Heart right ventricle (tissue), 16 donors: ENCODE measurements around the gene CDH15. TPM values are rescaled to one million over a fixed set of nuclear protein-coding genes. Genes with fewer than 3 reads are reported as not detected.

Experiments used
- ATAC-seq, 8 donors: fragments of 200-7000 bp; cut with Tn5 transposase; one replicate each; pipeline ENCODE4 v1.9.1; 2020; ENCODE audit warnings: mild to moderate bottlenecking in 8 of 8, moderate library complexity in 8 of 8, moderate number of reproducible peaks in 1 of 8
- DNase-seq, 2 donors: peaks; one replicate each; pipeline ENCODE4 v3.0.0-alpha.2; 2020
- H3K27ac ChIP-seq, 10 donors: fragments of 200-600 bp; sonication (generic) in 2 of 10; one replicate each; pipeline versions ENCODE4 v1.5.0 to v1.8.0; 2020 to 2022; ENCODE audit warnings: mild to moderate bottlenecking in 3 of 10
- H3K27me3 ChIP-seq, 7 donors: fragments of 200-600 bp; one replicate each; pipeline ENCODE4 v1.8.0; 2021 to 2022; ENCODE audit warnings: mild to moderate bottlenecking in 2 of 7
- H3K36me3 ChIP-seq, 9 donors: fragments of 200-600 bp; sonication (generic) in 1 of 9; one replicate each; pipeline versions ENCODE4 v1.5.0 to v1.8.0; 2020 to 2022; ENCODE audit warnings: mild to moderate bottlenecking in 2 of 9
- H3K4me1 ChIP-seq, 9 donors: fragments of 200-600 bp; sonication (generic) in 1 of 9; one replicate each; pipeline versions ENCODE4 v1.5.0 to v1.8.0; 2020 to 2022; ENCODE audit warnings: mild to moderate bottlenecking in 4 of 9
- H3K4me3 ChIP-seq, 10 donors: fragments of 200-600 bp; sonication (generic) in 2 of 10; one replicate each; pipeline versions ENCODE4 v1.5.0 to v1.8.0; 2020 to 2022; ENCODE audit warnings: mild to moderate bottlenecking in 7 of 10, moderate library complexity in 2 of 10
- H3K9me3 ChIP-seq, 11 donors: fragments of 200-600 bp in 10 of 11; sonication (generic) in 2 of 11; one replicate each; pipeline versions ENCODE4 v1.5.0 to v1.8.0; 2013 to 2022; ENCODE audit warnings: mild to moderate bottlenecking in 2 of 11, control low read depth in 1 of 11, moderate library complexity in 1 of 11
- WGBS, 2 donors: extraction: QIAGEN DNeasy Blood & Tissue Kit; methylation state at CpG; one replicate each; pipeline ENCODE4 v1.1.7; 2013; ENCODE audit warnings: inconsistent platforms in 1 of 2; 5-methylcytosine and 5-hydroxymethylcytosine counted together
- intact Hi-C, 10 donors: fragments of 100-400 bp; cut with DNase I; formaldehyde crosslinking; loops; one replicate each; pipeline versions ENCODE4 v1.11.1 to v1.14.2; 2022
- polyA plus RNA-seq, 2 donors: library from polyadenylated mRNA; stranded (reverse); fragments of 200-250 nt; gene quantifications; one replicate each; pipeline ENCODE4 v1.2.3, GENCODE V29; 2013
- total RNA-seq, 10 donors: library from RNA; stranded (reverse); fragmentation: NEBNext Ultra II Directional in 3 of 10; extraction: Animal tissue kit (Norgen Biotek cat#: 25700) in 3 of 10; gene quantifications; one replicate each; pipeline versions ENCODE4 v1.2.1 to v1.2.4, GENCODE V29; 2021 to 2023
- TF ChIP-seq, protein P1 (sequence below), 9 donors: fragments of 200-600 bp; sonication (generic) in 2 of 9; IDR thresholded peaks; one replicate each; pipeline versions ENCODE4 v1.5.0 to v1.8.0; 2021 to 2022; ENCODE audit warnings: antibody characterized with exemption in 9 of 9, mild to moderate bottlenecking in 5 of 9, moderate library complexity in 1 of 9
- donor health status: Arrhythmogenic right ventricular cardiomyopathy.
- donor health status: ischemic (EF 13 %, LVEDD 7.1; RV severe dilation, severe dysfunction).
- donor health status: healthy with polysubstance abuse.
- donor health status: DM: no; HTN: yes; CAD: no.
- donor health status: DM: no; HTN: no; CAD: no.
- donor health status: ischemic (EF 25% LVEDD 6.9; RV normal size, moderate dysfunction).
- donor health status: ischemic (EF 25% LVEDD 5.7; RV mildly dilated, moderate dysfunction).
- donor health status: healthy.
- donor health status: DM: yes; HTN: yes; CAD: no.
- donor health status: Ischemic cardiomyopathy.
- donor health status: ischemic (EF 35%, LVEDD 5.7; RV mildly dilated, moderate dysfunction).
- donor health status: nonischemic (EF 11% LVEDD 7.7; RV severe dilation, severe dysfunction).
- donor health status: DM: yes; HTN: yes; CAD: no.
- donor health status: PGD.
- donor health status: ischemic (EF 29% LVEDD 5.4; RV normal size, mild dysfunction).
- donor health status: nonischemic (EF 23%, LVEDD 6.1; RV moderate dilation, normal function).

Gene CDH15
- total and polyA plus RNA-seq, 12 donors: 0.08 to 0.45 (median 0.16) TPM; not detected in 9

DNA sequence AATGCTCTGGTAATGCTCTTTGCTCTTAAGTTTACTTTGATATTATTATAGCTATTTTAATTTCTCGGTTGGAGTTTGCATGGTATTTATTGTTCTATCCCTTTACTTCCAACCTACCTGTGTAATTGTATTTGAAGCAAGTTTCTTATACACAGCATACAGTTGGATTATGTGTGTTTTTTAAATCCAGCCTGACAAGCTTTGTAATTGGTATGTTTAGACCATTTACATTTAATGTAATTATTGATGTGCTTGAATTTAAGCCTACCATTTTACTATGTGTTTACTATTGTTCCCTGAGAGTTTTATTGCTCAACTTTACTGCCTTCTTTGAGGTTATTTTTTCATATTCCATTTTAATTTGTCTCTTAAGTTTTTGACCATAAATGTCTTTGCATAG is 42.2 kb upstream of the CDH15 start:
- H3K4me1 ChIP-seq: no peaks in the 10 kb centered on the region
- H3K27me3 ChIP-seq: no peaks in the 10 kb centered on the region
- DNase-seq (no peak), ATAC-seq (no peak)
- TF ChIP-seq, protein P1, sequence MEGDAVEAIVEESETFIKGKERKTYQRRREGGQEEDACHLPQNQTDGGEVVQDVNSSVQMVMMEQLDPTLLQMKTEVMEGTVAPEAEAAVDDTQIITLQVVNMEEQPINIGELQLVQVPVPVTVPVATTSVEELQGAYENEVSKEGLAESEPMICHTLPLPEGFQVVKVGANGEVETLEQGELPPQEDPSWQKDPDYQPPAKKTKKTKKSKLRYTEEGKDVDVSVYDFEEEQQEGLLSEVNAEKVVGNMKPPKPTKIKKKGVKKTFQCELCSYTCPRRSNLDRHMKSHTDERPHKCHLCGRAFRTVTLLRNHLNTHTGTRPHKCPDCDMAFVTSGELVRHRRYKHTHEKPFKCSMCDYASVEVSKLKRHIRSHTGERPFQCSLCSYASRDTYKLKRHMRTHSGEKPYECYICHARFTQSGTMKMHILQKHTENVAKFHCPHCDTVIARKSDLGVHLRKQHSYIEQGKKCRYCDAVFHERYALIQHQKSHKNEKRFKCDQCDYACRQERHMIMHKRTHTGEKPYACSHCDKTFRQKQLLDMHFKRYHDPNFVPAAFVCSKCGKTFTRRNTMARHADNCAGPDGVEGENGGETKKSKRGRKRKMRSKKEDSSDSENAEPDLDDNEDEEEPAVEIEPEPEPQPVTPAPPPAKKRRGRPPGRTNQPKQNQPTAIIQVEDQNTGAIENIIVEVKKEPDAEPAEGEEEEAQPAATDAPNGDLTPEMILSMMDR (IDR thresholded peaks at IDR 0.05): no peak
- intact Hi-C loops: no loop called here
- H3K9me3 ChIP-seq: peaks cover 0 to 32% (median 8%) of the 10 kb centered on the region in 11 donors
- no peak overlapping the region for H3K27ac ChIP-seq
- H3K4me3 ChIP-seq: no peak overlapping the region
- peaks cover 0 to 85% (median 18%) of the 10 kb centered on the region in 9 donors for H3K36me3 ChIP-seq
- WGBS, 2 donors: 100% methylated on average over 1 of the region's 1 CpG

DNA sequence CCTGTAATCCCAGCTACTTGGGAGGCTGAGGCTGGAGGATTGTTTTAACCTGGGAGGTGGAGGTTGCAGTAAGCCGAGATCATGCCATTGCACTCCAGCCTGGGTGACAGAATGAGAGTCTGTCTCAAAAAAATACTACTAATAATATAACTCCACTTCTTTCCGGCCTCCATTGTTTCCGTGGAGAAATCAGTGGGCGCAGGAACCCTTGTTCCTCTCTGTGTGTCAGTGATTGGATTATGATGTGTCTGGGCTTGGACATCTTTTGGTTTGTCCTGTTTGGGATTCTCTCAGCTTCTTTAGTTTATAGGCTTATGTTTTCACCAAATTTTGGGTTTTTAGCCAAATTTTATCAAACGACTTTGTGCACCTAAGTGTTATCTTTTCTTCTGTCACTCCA is 41.1 kb upstream of the CDH15 start:
- TF ChIP-seq, protein P1 (IDR thresholded peaks at IDR 0.05): no peak
- Histone ChIP-seq H3K27ac (no peak overlapping the region), H3K27me3 (no peaks in the 10 kb centered on the region), H3K9me3 (peaks cover 0 to 29% (median 7%) of the 10 kb centered on the region in 11 donors), H3K36me3 (peaks cover 0 to 84% (median 22%) of the 10 kb centered on the region in 9 donors), H3K4me3 (no peak overlapping the region), H3K4me1 (no peaks in the 10 kb centered on the region)
- intact Hi-C loops: no loop called here
- DNase-seq: no peak
- WGBS, 2 donors: 96% methylated on average over 5 of the region's 5 CpGs
- ATAC-seq: no peak

DNA sequence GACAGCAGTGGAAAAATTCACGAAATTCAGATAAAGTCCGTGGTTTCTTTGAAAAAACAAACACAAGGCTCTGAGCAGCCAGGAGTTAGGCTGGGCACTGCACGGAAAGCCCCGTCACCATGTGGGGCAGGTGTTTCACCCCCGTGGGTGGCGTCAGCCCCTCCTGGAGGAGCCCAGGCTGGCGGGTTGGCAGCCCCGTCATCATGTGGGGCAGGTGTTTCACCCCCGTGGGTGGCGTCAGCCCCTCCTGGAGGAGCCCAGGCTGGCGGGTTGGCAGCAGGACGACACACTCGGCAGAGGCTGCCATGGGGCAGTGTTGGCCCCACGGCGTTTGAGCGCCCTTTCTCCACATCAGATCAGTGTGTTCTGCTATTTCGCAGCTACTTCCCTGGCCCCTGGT is 39.8 kb upstream of the CDH15 start:
- ATAC-seq (no peak), DNase-seq (no peak)
- H3K27me3 ChIP-seq: no peaks in the 10 kb centered on the region
- TF ChIP-seq, protein P1 (IDR thresholded peaks at IDR 0.05): no peak
- no peak overlapping the region for H3K27ac ChIP-seq
- no peaks in the 10 kb centered on the region for H3K4me1 ChIP-seq
- H3K9me3 ChIP-seq: peaks cover 0 to 21% (median 4%) of the 10 kb centered on the region in 11 donors
- 94 to 95% methylated on average over 17 of the region's 17 CpGs for WGBS, 2 donors
- no peak overlapping the region for H3K4me3 ChIP-seq
- H3K36me3 ChIP-seq: peaks cover 0 to 83% (median 22%) of the 10 kb centered on the region in 9 donors
- intact Hi-C loops: no loop called here

DNA sequence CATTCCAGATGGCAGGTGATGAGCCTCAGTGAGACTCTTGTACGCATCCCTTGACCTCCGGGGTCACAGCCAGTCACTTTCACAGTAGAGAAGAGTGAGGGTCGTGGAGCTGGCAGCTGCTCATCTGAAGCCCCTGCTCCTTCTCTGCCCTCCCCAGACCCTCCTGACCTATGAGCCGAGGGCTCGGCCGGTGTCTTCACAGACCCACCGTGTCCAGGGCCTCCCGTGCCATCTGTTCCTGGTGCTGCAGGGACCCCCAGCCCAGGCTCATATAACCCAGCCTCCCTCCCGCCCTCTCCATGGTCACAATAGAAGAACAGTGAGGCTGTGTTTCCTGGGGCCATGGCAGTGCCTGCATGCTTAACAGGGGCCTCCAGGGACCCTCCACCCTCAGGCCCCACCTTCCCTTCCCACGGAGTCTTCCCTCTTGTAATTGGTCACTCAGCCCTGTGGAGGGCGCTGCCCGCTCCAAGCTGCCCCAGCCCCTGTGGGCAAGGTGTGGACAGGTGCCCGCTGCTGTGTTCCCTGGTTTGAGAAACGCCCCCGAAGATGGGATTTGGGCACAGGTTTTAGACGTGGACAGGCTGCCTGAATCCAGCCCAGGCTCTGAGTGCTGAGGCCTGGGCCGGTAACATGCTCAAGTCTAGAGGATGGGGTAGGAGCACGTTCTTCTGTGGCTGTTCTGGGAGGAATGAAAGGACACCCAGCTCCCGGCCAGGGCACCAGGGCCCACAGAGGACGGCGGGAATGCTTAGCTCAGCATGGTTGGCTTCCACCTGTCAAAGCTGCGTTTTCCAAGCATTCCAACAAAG is 39.1 kb upstream of the CDH15 start:
- H3K9me3 ChIP-seq: peaks cover 0 to 21% (median 4%) of the 10 kb centered on the region in 11 donors
- intact Hi-C loops: no loop called here
- no peaks in the 10 kb centered on the region for H3K27me3 ChIP-seq
- H3K36me3 ChIP-seq: peaks cover 0 to 84% (median 22%) of the 10 kb centered on the region in 9 donors
- H3K4me1 ChIP-seq: no peaks in the 10 kb centered on the region
- no peak overlapping the region for H3K4me3 ChIP-seq
- 97% methylated on average over 22 of the region's 22 CpGs for WGBS, 2 donors
- peak in 1 of 8 donors; percentile 31 for ATAC-seq
- TF ChIP-seq, protein P1 (IDR thresholded peaks at IDR 0.05): no peak
- H3K27ac ChIP-seq: no peak overlapping the region
- DNase-seq: no peak
